GM10248 (cell line): Measurements from ENCODE around the gene SLC39A9.

ENCODE experiments used
- CTCF ChIA-PET: fragments of 300-600 bp; sonication (Branson Sonifier 250); formaldehyde crosslinking; extraction: SDS; loops from one replicate; lab custom pipeline; 2021; ENCODE audit warnings: antibody characterized with exemption; lab: Yijun Ruan, JAX
- POLR2A ChIA-PET: fragments of 350-650 bp; sonication (Branson Sonifier 250); formaldehyde crosslinking; extraction: SDS; loops from one replicate; lab custom pipeline; 2020; ENCODE audit warnings: antibody characterized with exemption; lab: Yijun Ruan, JAX
- DNase-seq: peaks from one replicate; pipeline ENCODE4 v3.0.0; 2012; ENCODE audit errors: extremely low spot score
- TF ChIP-seq, protein P1 (sequence below): IDR thresholded peaks from 2 replicates; pipeline ENCODE4 v1.5.1; 2012; ENCODE audit warnings: mild to moderate bottlenecking, low read depth; ENCODE audit errors: extremely low read depth, missing control alignments, control extremely low read depth

The SLC39A9 gene

DNA sequence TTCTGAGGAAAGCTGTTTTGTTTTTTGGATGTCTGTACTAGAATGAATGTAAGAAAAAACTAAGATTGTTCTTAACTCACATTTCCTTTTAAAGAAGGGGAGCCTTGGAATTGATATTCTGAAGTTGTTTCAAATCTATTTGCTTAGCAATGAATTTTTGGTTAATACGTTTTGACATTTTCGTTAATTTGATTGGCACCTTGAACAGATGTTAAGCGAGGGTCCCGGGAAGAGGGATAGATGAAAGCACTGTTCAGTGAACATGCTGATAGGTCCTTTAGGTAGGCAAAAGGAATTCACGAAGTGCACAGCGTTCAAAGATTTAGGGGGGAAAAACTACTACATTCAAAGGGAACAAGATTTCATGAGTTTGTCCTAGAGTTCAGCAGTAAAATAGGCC, 1.7 kb downstream of the SLC39A9 start:
- TF ChIP-seq, protein P1, sequence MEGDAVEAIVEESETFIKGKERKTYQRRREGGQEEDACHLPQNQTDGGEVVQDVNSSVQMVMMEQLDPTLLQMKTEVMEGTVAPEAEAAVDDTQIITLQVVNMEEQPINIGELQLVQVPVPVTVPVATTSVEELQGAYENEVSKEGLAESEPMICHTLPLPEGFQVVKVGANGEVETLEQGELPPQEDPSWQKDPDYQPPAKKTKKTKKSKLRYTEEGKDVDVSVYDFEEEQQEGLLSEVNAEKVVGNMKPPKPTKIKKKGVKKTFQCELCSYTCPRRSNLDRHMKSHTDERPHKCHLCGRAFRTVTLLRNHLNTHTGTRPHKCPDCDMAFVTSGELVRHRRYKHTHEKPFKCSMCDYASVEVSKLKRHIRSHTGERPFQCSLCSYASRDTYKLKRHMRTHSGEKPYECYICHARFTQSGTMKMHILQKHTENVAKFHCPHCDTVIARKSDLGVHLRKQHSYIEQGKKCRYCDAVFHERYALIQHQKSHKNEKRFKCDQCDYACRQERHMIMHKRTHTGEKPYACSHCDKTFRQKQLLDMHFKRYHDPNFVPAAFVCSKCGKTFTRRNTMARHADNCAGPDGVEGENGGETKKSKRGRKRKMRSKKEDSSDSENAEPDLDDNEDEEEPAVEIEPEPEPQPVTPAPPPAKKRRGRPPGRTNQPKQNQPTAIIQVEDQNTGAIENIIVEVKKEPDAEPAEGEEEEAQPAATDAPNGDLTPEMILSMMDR = no peak
- POLR2A ChIA-PET = no interaction called here
- CTCF ChIA-PET = no interaction called here
- no peak for DNase-seq

DNA sequence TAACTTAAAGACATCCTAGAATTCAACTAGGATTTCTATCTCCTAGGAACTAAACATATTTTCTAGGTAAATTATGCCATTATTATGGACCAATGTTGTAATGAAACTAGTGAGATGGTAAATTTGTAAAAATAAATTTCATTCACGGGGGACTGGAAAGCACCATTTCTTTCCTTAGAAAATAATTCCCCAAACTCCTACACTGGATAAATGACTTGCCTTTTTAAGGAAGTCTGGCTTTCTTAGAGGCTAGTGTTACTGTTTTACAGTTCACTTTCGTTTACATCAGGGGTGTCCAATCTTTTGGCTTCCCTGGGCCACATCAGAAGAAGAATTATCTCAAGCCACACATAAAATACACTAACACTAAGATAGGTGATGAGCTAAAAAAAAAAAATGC, 3.3 kb downstream of the SLC39A9 start:
- ChIA-PET POLR2A (interaction anchor here (0.6 kb wide), 1 partner anchor 375 kb away, joined by 3 read pairs; no protein-coding TSS in a partner anchor), CTCF (interaction anchor here (0.8 kb wide), 1 partner anchor 20 kb away, joined by 4 read pairs; no protein-coding TSS in a partner anchor)
- TF ChIP-seq, protein P1 = no peak
- no peak for DNase-seq

- CTCF ChIA-PET = interaction anchor here (0.9 to 2.1 kb wide), 5 partner anchors 9 to 50 kb away, joined by 3 to 5 read pairs (median 3); no protein-coding TSS in a partner anchor
- POLR2A ChIA-PET = no interaction called here
- no peak for DNase-seq
- TF ChIP-seq, protein P1 = no peak
Measured at GRCh38 chr14:69404478-69404877, 6.0 kb downstream of the SLC39A9 start.

DNA sequence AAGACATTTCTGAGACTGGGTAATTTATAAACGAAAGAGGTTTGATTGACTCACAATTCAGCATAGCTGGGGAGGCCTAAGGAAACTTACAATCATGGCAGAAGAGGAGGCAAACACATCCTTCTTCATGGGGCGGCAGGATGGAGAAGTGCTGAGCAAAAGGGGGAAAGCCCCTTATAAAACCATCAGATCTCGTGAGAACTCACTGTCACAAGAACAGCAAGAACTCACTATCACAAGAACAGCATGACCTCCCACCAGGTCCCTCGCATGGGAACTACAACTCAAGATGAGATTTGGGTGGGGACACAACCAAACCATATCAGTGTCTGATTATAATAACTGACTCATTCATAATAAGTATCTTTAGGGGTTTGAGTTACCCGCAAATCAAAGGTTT, 6.4 kb downstream of the SLC39A9 start:
- ChIA-PET POLR2A (no interaction called here), CTCF (interaction anchor here (1.8 to 2.1 kb wide), 2 partner anchors 11 to 42 kb away, joined by 4 to 5 read pairs; no protein-coding TSS in a partner anchor)
- TF ChIP-seq, protein P1 = no peak
- DNase-seq = no peak

- ChIA-PET POLR2A (no interaction called here), CTCF (interaction anchor here (0.8 to 1.8 kb wide), 5 partner anchors 10 to 53 kb away, joined by 3 to 4 read pairs (median 3); no protein-coding TSS in a partner anchor)
- no peak for DNase-seq
- TF ChIP-seq, protein P1 = no peak
Measured at GRCh38 chr14:69405762-69406161, 7.3 kb downstream of the SLC39A9 start.

DNA sequence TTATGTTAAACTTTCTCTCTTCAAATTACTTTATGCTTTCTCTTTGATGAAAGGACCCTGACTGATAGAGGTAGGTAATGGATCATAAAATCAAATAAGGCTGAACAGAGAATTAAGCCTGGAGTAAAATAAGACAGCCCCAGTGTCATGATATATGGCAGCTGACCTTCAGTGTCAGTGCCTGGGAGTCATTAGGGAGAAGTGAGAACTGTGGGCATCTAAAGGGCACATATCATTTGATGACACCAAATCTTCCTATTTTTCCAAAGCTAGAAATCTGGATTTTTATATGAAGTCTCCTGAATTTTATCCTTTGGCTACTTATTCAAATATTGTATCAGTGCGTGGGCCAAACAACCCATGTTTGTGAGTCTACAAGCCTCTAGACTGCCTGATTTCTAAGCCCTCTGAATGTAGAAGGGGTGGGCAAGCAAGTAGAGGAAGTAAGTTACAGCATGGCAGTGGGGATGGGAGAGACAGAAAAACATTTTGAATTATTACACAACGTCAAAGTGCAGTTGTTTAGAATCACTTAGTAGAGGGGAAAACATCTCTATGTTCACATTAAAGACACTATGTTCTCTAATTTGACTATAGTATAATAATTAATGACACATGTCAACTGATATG, 10.0 kb downstream of the SLC39A9 start:
- CTCF ChIA-PET = no interaction called here
- TF ChIP-seq, protein P1 = no peak
- DNase-seq = no peak
- POLR2A ChIA-PET = no interaction called here
